ENCODE data around the gene COL23A1. TPM values are rescaled to one million over a fixed set of nuclear protein-coding genes. Genes with fewer than 3 reads are reported as not detected.
A peak's percentile ranks its signal among the peaks of the same experiment; 100 is the strongest.

Gene COL23A1
- total RNA-seq, 2 experiments from 2014 or later, result 0.15 TPM; not detected in 1

DNA sequence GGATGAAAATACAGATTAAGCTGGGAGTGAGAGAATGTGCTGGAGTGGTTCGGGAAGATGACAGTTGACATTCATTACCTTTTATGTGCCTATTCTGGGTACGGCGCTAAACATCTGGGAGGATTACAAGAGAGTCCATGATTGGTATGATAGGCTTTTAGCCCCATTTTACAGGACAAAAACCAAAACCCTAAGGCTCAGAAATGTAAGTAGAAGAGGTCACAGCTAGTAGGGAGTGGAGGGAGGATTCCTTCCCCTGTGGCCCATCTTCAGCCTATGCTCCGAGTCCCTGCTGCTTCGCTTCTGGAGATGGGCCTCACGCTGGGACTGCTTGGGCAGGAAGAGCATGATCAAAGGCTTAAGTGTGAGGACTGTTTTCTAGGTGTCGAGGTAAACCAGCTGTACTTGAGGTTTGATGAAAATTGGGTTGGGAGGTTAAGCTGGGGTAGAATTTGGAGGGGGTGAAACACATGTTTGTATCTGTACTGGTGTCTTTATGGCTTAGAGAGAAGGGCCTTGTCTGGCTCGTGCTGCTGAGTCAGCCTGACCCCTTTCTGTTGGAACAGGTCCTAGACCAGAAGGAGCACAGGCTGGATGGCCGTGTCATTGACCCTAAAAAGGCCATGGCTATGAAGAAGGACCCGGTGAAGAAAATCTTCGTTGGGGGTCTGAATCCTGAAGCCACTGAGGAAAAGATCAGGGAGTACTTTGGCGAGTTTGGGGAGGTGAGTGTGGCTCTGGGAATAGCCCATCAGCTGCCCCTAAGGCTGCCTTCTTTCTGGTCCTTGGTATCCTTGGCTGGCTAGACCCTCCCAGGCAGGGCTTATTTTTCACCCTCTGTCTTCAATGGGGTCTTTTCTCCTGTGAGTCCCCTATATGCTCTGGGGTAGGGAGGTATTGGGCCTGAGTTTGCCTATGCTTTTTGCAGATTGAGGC, 383.8 kb downstream of the COL23A1 start:
- peaks cover 3% of the 10 kb centered on the region for H3K27me3 Mint-ChIP-seq
- peak overlapping the region; percentile 77 for H3K4me3 Mint-ChIP-seq
- intact Hi-C loops (cut with micrococcal nuclease), result loop anchor here (10.0 kb wide), 1 partner anchor 418 kb away; the partner anchor contains the start of gene CLK4
- DNase-seq, result no peak
- ChIA-PET POLR2A (interaction anchor here (1.2 to 2.8 kb wide), 2 partner anchors 8 to 9 kb away, joined by 3 to 10 read pairs; no protein-coding TSS in a partner anchor), CTCF (interaction anchor here (1.1 kb wide), 4 partner anchors 25 to 131 kb away, joined by 3 read pairs; no protein-coding TSS in a partner anchor)
- H3K27ac Mint-ChIP-seq, result peak overlapping the region; percentile 67
- H3K36me3 Mint-ChIP-seq, result peaks cover 57% of the 10 kb centered on the region
- H3K4me1 Mint-ChIP-seq (ENCODE audit: low read depth), result peaks cover 35% of the 10 kb centered on the region
- peaks cover 2% of the 10 kb centered on the region for H3K9me3 Mint-ChIP-seq

DNA sequence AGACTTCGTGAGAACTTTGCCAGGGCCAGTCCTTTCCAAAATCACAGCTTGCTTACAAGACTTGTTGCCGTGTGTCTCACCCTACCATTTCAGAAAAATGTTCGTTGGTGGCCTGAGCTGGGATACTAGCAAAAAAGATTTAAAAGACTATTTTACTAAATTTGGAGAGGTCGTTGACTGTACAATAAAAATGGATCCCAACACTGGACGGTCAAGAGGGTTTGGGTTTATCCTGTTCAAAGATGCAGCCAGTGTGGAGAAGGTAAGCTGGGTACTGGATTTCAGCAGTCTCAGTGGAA, 384.5 kb downstream of the COL23A1 start:
- peaks cover 3% of the 10 kb centered on the region for H3K27me3 Mint-ChIP-seq
- peak overlapping the region; percentile 67 for H3K27ac Mint-ChIP-seq
- H3K4me3 Mint-ChIP-seq, result peak overlapping the region; percentile 77
- H3K4me1 Mint-ChIP-seq (ENCODE audit: low read depth), result peaks cover 35% of the 10 kb centered on the region
- DNase-seq, result no peak
- intact Hi-C loops (cut with micrococcal nuclease), result loop anchor here (2.0 to 10.0 kb wide), 2 partner anchors 27 to 419 kb away; partner anchors contain the start of genes CLK4 and PHYKPL
- H3K9me3 Mint-ChIP-seq, result peaks cover 2% of the 10 kb centered on the region
- CTCF ChIA-PET, result interaction anchor here (1.1 kb wide), 3 partner anchors 26 to 130 kb away, joined by 3 read pairs; no protein-coding TSS in a partner anchor
- POLR2A ChIA-PET, result interaction anchor here (1.2 to 2.8 kb wide), 2 partner anchors 8 to 10 kb away, joined by 3 to 10 read pairs; no protein-coding TSS in a partner anchor
- H3K36me3 Mint-ChIP-seq, result peaks cover 51% of the 10 kb centered on the region

GRCh38 chr5:178204935-178205748, 385.1 kb downstream of the COL23A1 start:
- DNase-seq, result peak; percentile 86
- intact Hi-C loops (cut with micrococcal nuclease), result loop anchor here (2.0 to 10.0 kb wide), 3 partner anchors 28 to 420 kb away; partner anchors contain the start of genes CLK4, NHP2 and PHYKPL
- H3K36me3 Mint-ChIP-seq, result peaks cover 46% of the 10 kb centered on the region
- ChIA-PET POLR2A (interaction anchor here (0.7 to 2.8 kb wide), 14 partner anchors 8 to 1418 kb away, joined by 3 to 23 read pairs (median 4); partner anchors contain the start of genes HNRNPH1, NHP2, PHYKPL and TMED9), CTCF (interaction anchor here (0.9 to 1.1 kb wide), 5 partner anchors 26 to 129 kb away, joined by 3 to 4 read pairs (median 3); no protein-coding TSS in a partner anchor)
- H3K4me1 Mint-ChIP-seq (ENCODE audit: low read depth), result peaks cover 35% of the 10 kb centered on the region
- H3K4me3 Mint-ChIP-seq, result peak overlapping the region; percentile 95
- H3K27ac Mint-ChIP-seq, result peak overlapping the region; percentile 67
- peaks cover 3% of the 10 kb centered on the region for H3K27me3 Mint-ChIP-seq
- H3K9me3 Mint-ChIP-seq, result peaks cover 2% of the 10 kb centered on the region

GRCh38 chr5:178204182-178204934, 385.8 kb downstream of the COL23A1 start, which contains the start of gene HNRNPAB:
Gene HNRNPAB (plus strand): TSS chr5:178204533. CDS start chr5:178204838, 305 bp downstream.
- ChIA-PET CTCF (interaction anchor here (0.9 to 1.1 kb wide), 3 partner anchors 26 to 129 kb away, joined by 4 to 5 read pairs (median 4); no protein-coding TSS in a partner anchor), POLR2A (interaction anchor here (0.6 to 1.5 kb wide), 16 partner anchors 9 to 1419 kb away, joined by 3 to 23 read pairs (median 4); partner anchors contain the start of genes HNRNPH1, LMAN2, NHP2 and PHYKPL)
- peaks cover 32% of the 10 kb centered on the region for H3K4me1 Mint-ChIP-seq (ENCODE audit: low read depth)
- intact Hi-C loops (cut with micrococcal nuclease), result loop anchor here (2.0 to 10.0 kb wide), 3 partner anchors 28 to 420 kb away; partner anchors contain the start of genes CLK4, NHP2 and PHYKPL
- DNase-seq, result peak; percentile 96
- peak within 1 kb of the TSS; percentile 99 for H3K27ac Mint-ChIP-seq
- H3K27me3 Mint-ChIP-seq, result peaks cover 3% of the 10 kb centered on the region
- peak within 1 kb of the TSS; percentile 95 for H3K4me3 Mint-ChIP-seq
- H3K36me3 Mint-ChIP-seq, result peaks cover 38% of the 10 kb centered on the region
- H3K9me3 Mint-ChIP-seq, result peaks cover 2% of the 10 kb centered on the region

DNA sequence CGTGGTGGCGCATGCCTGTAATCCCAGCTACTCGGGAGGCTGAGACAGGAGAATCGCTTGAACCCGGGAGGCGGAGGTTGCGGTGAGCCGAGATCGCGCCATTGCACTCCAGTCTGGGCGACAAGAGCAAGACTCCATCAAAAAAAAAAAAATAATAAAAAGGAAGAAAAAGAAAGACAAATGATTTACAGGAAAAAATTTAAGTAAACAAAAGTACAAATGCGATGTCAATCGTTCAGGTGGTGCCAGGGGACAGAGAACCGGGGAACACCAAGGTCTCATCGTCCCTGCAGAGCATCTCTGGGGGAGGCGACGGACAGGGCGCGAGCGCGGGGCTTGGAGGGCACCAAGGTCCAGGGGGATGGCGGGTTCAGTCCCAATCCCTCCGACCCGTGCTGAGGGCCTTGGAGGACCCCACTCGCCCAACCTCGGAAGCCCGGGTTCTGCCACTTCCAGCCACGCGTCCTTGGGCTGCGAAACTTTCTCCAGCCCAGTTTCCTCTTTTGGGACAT, 386.5 kb downstream of the COL23A1 start:
- H3K27ac Mint-ChIP-seq, result peak overlapping the region; percentile 99
- peak; percentile 39 for DNase-seq
- intact Hi-C loops (cut with micrococcal nuclease), result loop anchor here (2.0 to 10.0 kb wide), 3 partner anchors 29 to 421 kb away; partner anchors contain the start of genes CLK4, NHP2 and PHYKPL
- POLR2A ChIA-PET, result interaction anchor here (0.6 to 1.5 kb wide), 14 partner anchors 10 to 852 kb away, joined by 3 to 23 read pairs (median 4); partner anchors contain the start of genes LMAN2, NHP2, PHYKPL and TMED9
- peaks cover 26% of the 10 kb centered on the region for H3K4me1 Mint-ChIP-seq (ENCODE audit: low read depth)
- H3K4me3 Mint-ChIP-seq, result peak overlapping the region; percentile 95
- peaks cover 2% of the 10 kb centered on the region for H3K9me3 Mint-ChIP-seq
- CTCF ChIA-PET, result interaction anchor here (0.9 to 1.1 kb wide), 2 partner anchors 27 to 128 kb away, joined by 4 to 5 read pairs; no protein-coding TSS in a partner anchor
- H3K27me3 Mint-ChIP-seq, result peaks cover 3% of the 10 kb centered on the region
- peaks cover 33% of the 10 kb centered on the region for H3K36me3 Mint-ChIP-seq

GRCh38 chr5:178202541-178202940, 387.7 kb downstream of the COL23A1 start:
- peaks cover 2% of the 10 kb centered on the region for H3K9me3 Mint-ChIP-seq
- no peak for DNase-seq
- peaks cover 19% of the 10 kb centered on the region for H3K4me1 Mint-ChIP-seq (ENCODE audit: low read depth)
- H3K27ac Mint-ChIP-seq, result no peak overlapping the region
- ChIA-PET POLR2A (no interaction called here), CTCF (interaction anchor here (0.8 kb wide), 1 partner anchor 33 kb away, joined by 3 read pairs; no protein-coding TSS in a partner anchor)
- intact Hi-C loops (cut with micrococcal nuclease), result loop anchor here (5.0 to 10.0 kb wide), 2 partner anchors 50 to 422 kb away; partner anchors contain the start of genes CLK4 and NHP2
- H3K4me3 Mint-ChIP-seq, result peak overlapping the region; percentile 58
- peaks cover 26% of the 10 kb centered on the region for H3K36me3 Mint-ChIP-seq
- H3K27me3 Mint-ChIP-seq, result peaks cover 3% of the 10 kb centered on the region

GRCh38 chr5:178201927-178202235, 388.3 kb downstream of the COL23A1 start:
- H3K9me3 Mint-ChIP-seq, result peaks cover 2% of the 10 kb centered on the region
- ChIA-PET CTCF (interaction anchor here (0.8 to 1.2 kb wide), 2 partner anchors 34 to 81 kb away, joined by 3 read pairs; no protein-coding TSS in a partner anchor), POLR2A (interaction anchor here (0.8 kb wide), 1 partner anchor 11 kb away, joined by 3 read pairs; no protein-coding TSS in a partner anchor)
- H3K27ac Mint-ChIP-seq, result no peak overlapping the region
- H3K4me3 Mint-ChIP-seq, result no peak overlapping the region
- no peak for DNase-seq
- H3K27me3 Mint-ChIP-seq, result peaks cover 3% of the 10 kb centered on the region
- H3K4me1 Mint-ChIP-seq (ENCODE audit: low read depth), result peaks cover 12% of the 10 kb centered on the region
- intact Hi-C loops (cut with micrococcal nuclease), result loop anchor here (5.0 to 10.0 kb wide), 2 partner anchors 50 to 423 kb away; partner anchors contain the start of genes CLK4 and NHP2
- H3K36me3 Mint-ChIP-seq, result peaks cover 19% of the 10 kb centered on the region

- peaks cover 2% of the 10 kb centered on the region for H3K9me3 Mint-ChIP-seq
- ChIA-PET CTCF (interaction anchor here (0.8 to 1.2 kb wide), 3 partner anchors 34 to 125 kb away, joined by 3 read pairs; no protein-coding TSS in a partner anchor), POLR2A (interaction anchor here (0.8 kb wide), 1 partner anchor 12 kb away, joined by 3 read pairs; no protein-coding TSS in a partner anchor)
- H3K4me1 Mint-ChIP-seq (ENCODE audit: low read depth), result peaks cover 7% of the 10 kb centered on the region
- H3K36me3 Mint-ChIP-seq, result peaks cover 14% of the 10 kb centered on the region
- no peak for DNase-seq
- no peak overlapping the region for H3K27ac Mint-ChIP-seq
- H3K4me3 Mint-ChIP-seq, result no peak overlapping the region
- H3K27me3 Mint-ChIP-seq, result peaks cover 3% of the 10 kb centered on the region
- intact Hi-C loops (cut with micrococcal nuclease), result loop anchor here (5.0 to 10.0 kb wide), 2 partner anchors 49 to 423 kb away; partner anchors contain the start of genes CLK4 and NHP2
These were observed 388.8 kb downstream of the COL23A1 start for GRCh38 chr5:178201221-178201926.

DNA sequence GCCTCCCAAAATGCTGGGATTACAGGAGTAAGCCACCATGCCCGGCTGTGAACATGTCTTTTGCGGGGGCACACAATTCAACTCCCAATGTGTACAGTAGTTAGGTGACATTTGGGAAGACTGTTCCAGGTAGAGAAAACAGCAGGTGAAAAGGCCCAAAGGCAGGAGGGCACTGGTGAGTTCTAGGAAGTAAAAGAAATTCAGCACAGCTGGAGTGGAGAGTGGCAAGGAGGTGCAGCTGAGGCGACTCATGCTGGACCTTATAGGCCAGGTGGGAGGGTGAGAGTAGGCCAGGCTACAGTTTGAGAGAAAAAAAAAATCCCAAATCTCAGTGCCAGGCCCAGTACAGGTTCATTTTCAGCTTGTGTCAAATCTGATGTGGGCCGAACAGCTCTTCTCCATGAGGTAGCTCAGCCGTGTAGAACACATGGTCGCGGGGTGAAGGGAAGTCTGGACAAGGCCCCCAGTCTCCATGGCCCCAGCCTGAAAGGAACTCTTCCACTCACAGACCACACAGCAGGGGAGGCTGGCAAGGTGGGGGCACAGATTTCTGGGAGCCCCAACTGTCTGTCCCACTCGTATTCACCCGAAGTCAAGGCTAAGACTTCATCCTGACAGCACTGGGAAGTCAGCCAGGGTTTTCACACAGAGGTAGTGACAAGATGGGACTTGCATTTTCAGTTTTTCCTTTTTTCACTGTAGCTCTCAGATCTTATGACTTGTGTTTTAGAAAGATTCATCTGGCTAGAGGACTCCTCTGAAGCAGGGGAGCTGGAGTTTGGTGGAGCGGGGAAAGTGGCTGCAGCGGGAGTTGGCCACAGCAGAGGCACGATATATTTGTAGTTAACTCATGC, 390.4 kb downstream of the COL23A1 start:
- H3K27ac Mint-ChIP-seq, result no peak overlapping the region
- intact Hi-C loops (cut with micrococcal nuclease), result loop anchor here (5.0 to 10.0 kb wide), 2 partner anchors 48 to 425 kb away; partner anchors contain the start of genes CLK4 and NHP2

More for the DNA sequence above, 390.4 kb downstream of the COL23A1 start:
- no peak for DNase-seq
- H3K9me3 Mint-ChIP-seq, result peaks cover 2% of the 10 kb centered on the region
- H3K27me3 Mint-ChIP-seq, result peaks cover 3% of the 10 kb centered on the region
- CTCF ChIA-PET, result no interaction called here
- POLR2A ChIA-PET, result interaction anchor here (0.7 kb wide), 1 partner anchor 13 kb away, joined by 3 read pairs; no protein-coding TSS in a partner anchor
- H3K4me3 Mint-ChIP-seq, result no peak overlapping the region
- H3K36me3 Mint-ChIP-seq, result peaks cover 3% of the 10 kb centered on the region
- peaks cover 2% of the 10 kb centered on the region for H3K4me1 Mint-ChIP-seq (ENCODE audit: low read depth)
